T-cell (primary cell): ENCODE results near the gene UBAC2. TPM values are rescaled to one million over a fixed set of nuclear protein-coding genes. Genes with fewer than 3 reads are reported as not detected.

Experiments used
- ATAC-seq, 4 experiments: fragments of 200-7000 bp in 3 of 4; fragments of 150-1000 bp in 1 of 4; cut with Tn5 transposase; replicated peaks in 1 of 4; 1 replicate in 3 of 4; 2 replicates in 1 of 4; pipeline ENCODE4 v1.10.0; 2021; ENCODE audit warnings: moderate library complexity in 3 of 4, mild to moderate bottlenecking in 2 of 4, moderate number of reproducible peaks in 1 of 4
- CTCF ChIA-PET, 2 donors: fragments of 300-600 bp; sonication (Branson Sonifier 250); formaldehyde crosslinking; loops; one replicate each; lab custom pipeline; 2022; ENCODE audit warnings: antibody characterized with exemption in 2 of 2; lab: Charles Lee
- POLR2A ChIA-PET, 2 donors: fragments of 300-600 bp; sonication (Branson Sonifier 250); formaldehyde crosslinking; loops; one replicate each; lab custom pipeline; 2022; ENCODE audit warnings: antibody characterized with exemption in 2 of 2; lab: Charles Lee
- DNase-seq, 35 experiments: peaks; one replicate each; pipeline versions ENCODE4 v3.0.0 to v3.0.0-alpha.2; 2013 to 2023
- H3K27ac ChIP-seq: one replicate; pipeline ENCODE4 v1.5.1; 2013; ENCODE audit warnings: low read length
- H3K27me3 ChIP-seq, 2 experiments: replicated peaks in 1 of 2; 1 replicate in 1 of 2; 2 replicates in 1 of 2; pipeline versions ENCODE4 v1.6.1 to v1.7.0; 2013; ENCODE audit warnings: low read length in 1 of 2, mixed read lengths in 1 of 2; ENCODE audit not compliant: control insufficient read depth in 2 of 2, insufficient read depth in 2 of 2; ENCODE audit errors: extremely low read depth in 1 of 2
- H3K36me3 ChIP-seq, 2 donors: 1 replicate in 1 of 2; 2 replicates in 1 of 2; pipeline versions ENCODE4 v1.6.1 to v1.7.0; 2013; ENCODE audit warnings: low read length in 1 of 2; ENCODE audit not compliant: control insufficient read depth in 2 of 2, insufficient read depth in 1 of 2; ENCODE audit errors: extremely low read depth in 1 of 2
- H3K4me1 ChIP-seq, 2 experiments: 1 replicate in 1 of 2; 2 replicates in 1 of 2; pipeline versions ENCODE4 v1.6.1 to v1.7.0; 2013; ENCODE audit warnings: low read length in 2 of 2, mixed read lengths in 1 of 2; ENCODE audit not compliant: insufficient read depth in 2 of 2, control insufficient read depth in 1 of 2; ENCODE audit errors: extremely low read depth in 1 of 2
- H3K4me3 ChIP-seq, 2 donors: 1 replicate in 1 of 2; 2 replicates in 1 of 2; pipeline versions ENCODE4 v1.5.1 to v1.7.0; 2013; ENCODE audit warnings: mild to moderate bottlenecking in 2 of 2, low read length in 1 of 2, moderate library complexity in 1 of 2; ENCODE audit not compliant: control insufficient read depth in 1 of 2; ENCODE audit errors: extremely low read depth in 1 of 2
- H3K9me3 ChIP-seq: 2 replicates; pipeline ENCODE4 v1.7.0; 2013
- H3K27ac Mint-ChIP-seq, 2 donors: one replicate each; pipeline ENCODE4 v1.8.0; 2020 to 2021; ENCODE audit warnings: mild to moderate bottlenecking in 2 of 2, mixed read lengths in 2 of 2
- H3K27me3 Mint-ChIP-seq, 2 donors: one replicate each; pipeline ENCODE4 v1.8.0; 2021 to 2022; ENCODE audit warnings: mixed read lengths in 2 of 2
- H3K36me3 Mint-ChIP-seq: one replicate; pipeline ENCODE4 v1.8.0; 2021; ENCODE audit warnings: mixed read lengths
- H3K4me1 Mint-ChIP-seq, 3 donors: one replicate each; pipeline ENCODE4 v1.8.0; 2020 to 2022; ENCODE audit warnings: mixed read lengths in 3 of 3, mild to moderate bottlenecking in 1 of 3
- H3K4me3 Mint-ChIP-seq, 3 donors: one replicate each; pipeline ENCODE4 v1.8.0; 2020 to 2022; ENCODE audit warnings: mild to moderate bottlenecking in 3 of 3, mixed read lengths in 3 of 3, moderate library complexity in 3 of 3
- H3K9me3 Mint-ChIP-seq, 3 donors: one replicate each; pipeline ENCODE4 v1.8.0; 2020 to 2022; ENCODE audit warnings: mixed read lengths in 3 of 3
- WGBS: methylation state at CpG from one replicate; pipeline ENCODE4 v1.1.5; 2013; ENCODE audit warnings: missing lambda C conversion rate; ENCODE audit not compliant: insufficient coverage; 5-methylcytosine and 5-hydroxymethylcytosine counted together
- total RNA-seq, 35 experiments: library from RNA in 6 of 35; stranded (reverse) in 6 of 35; fragments of 120-200 nt in 1 of 35; gene quantifications; one replicate each; pipeline versions ENCODE4 v1.2.1 to v1.2.4 and lab custom pipeline; 2013 to 2026

Gene UBAC2
- total RNA-seq, 5 donors from 2014 or later (not counting 1 experiment from before 2014, with no cell fraction given): 83.3 to 99.3 (median 84.9) TPM

- H3K4me1 Mint-ChIP-seq: peaks cover 97 to 100% (median 99%) of the 10 kb centered on the region in 3 donors
- H3K27me3 Mint-ChIP-seq: no peaks in the 10 kb centered on the region
- peak; percentile 1 to 37 (median 6) for ATAC-seq
These were observed 155.3 kb downstream of the UBAC2 start for GRCh38 chr13:99356012-99356261.

GRCh38 chr13:99356262-99357091 lies 155.8 kb downstream of the UBAC2 start:
- Mint-ChIP-seq H3K27me3 (no peaks in the 10 kb centered on the region), H3K36me3 (peaks cover 42% of the 10 kb centered on the region)
- H3K4me3 ChIP-seq: peak overlapping the region in 1 of 2 donors; percentile 28

More at GRCh38 chr13:99356012-99356261, 155.3 kb downstream of the UBAC2 start:
- WGBS: no CpG with 5 or more reads among the region's 1 CpG
- Mint-ChIP-seq H3K9me3 (no peaks in the 10 kb centered on the region), H3K36me3 (peaks cover 39% of the 10 kb centered on the region), H3K4me3 (peak overlapping the region; percentile 64 to 73 (median 65)), H3K27ac (peak overlapping the region; percentile 99)
- POLR2A ChIA-PET: interaction anchor here (0.7 to 2.0 kb wide), 16 partner anchors 11 to 145 kb away, joined by 3 to 13 read pairs (median 5); partner anchors contain the start of genes GPR18 (in 1 of the 2) and GPR183 (in 1 of the 2)
- peaks cover 3 to 27% of the 10 kb centered on the region in 2 donors for H3K36me3 ChIP-seq
- peaks cover 95 to 97% of the 10 kb centered on the region in 2 experiments for H3K4me1 ChIP-seq
- peak in 2 of 35 experiments; percentile 13 to 17 for DNase-seq
- peak overlapping the region in 1 of 2 donors; percentile 28 for H3K4me3 ChIP-seq
- no peaks in the 10 kb centered on the region for H3K27me3 ChIP-seq
- CTCF ChIA-PET: interaction anchor here (1.1 to 1.9 kb wide), 10 partner anchors 10 to 90 kb away, joined by 3 to 15 read pairs (median 5); no protein-coding TSS in a partner anchor
- H3K27ac ChIP-seq: peak overlapping the region; percentile 100
- H3K9me3 ChIP-seq: no peaks in the 10 kb centered on the region

GRCh38 chr13:99357131-99357596 lies 156.5 kb downstream of the UBAC2 start:
- peaks cover 3 to 27% of the 10 kb centered on the region in 2 donors for H3K36me3 ChIP-seq
- no peaks in the 10 kb centered on the region for H3K27me3 Mint-ChIP-seq
- peak overlapping the region; percentile 99 for H3K27ac Mint-ChIP-seq
- 0% methylated on average over 1 of the region's 8 CpGs for WGBS
- H3K4me3 Mint-ChIP-seq: peak overlapping the region; percentile 8 to 73 (median 65)
- H3K4me1 ChIP-seq: peaks cover 91 to 93% of the 10 kb centered on the region in 2 experiments
- H3K36me3 Mint-ChIP-seq: peaks cover 44% of the 10 kb centered on the region
- H3K4me1 Mint-ChIP-seq: peaks cover 97 to 100% (median 97%) of the 10 kb centered on the region in 3 donors
- no peaks in the 10 kb centered on the region for H3K9me3 Mint-ChIP-seq
- ATAC-seq: peak; percentile 15 to 49 (median 38)
- peak in 17 of 35 experiments; percentile 20 to 62 (median 40) for DNase-seq
- H3K27ac ChIP-seq: peak overlapping the region; percentile 100
- no peaks in the 10 kb centered on the region for H3K27me3 ChIP-seq
- POLR2A ChIA-PET: interaction anchor here in 1 of 2 donors (1.0 to 2.0 kb wide), 5 partner anchors 14 to 84 kb away, joined by 3 to 8 read pairs (median 4); no protein-coding TSS in a partner anchor
- H3K9me3 ChIP-seq: no peaks in the 10 kb centered on the region
- H3K4me3 ChIP-seq: no peak overlapping the region
- CTCF ChIA-PET: interaction anchor here in 1 of 2 donors (0.6 to 1.9 kb wide), 4 partner anchors 19 to 91 kb away, joined by 3 to 8 read pairs (median 5); no protein-coding TSS in a partner anchor

More at GRCh38 chr13:99356262-99357091, 155.8 kb downstream of the UBAC2 start:
- ChIA-PET POLR2A (interaction anchor here (0.6 to 2.0 kb wide), 18 partner anchors 10 to 146 kb away, joined by 3 to 13 read pairs (median 4); partner anchors contain the start of genes GPR18 (in 1 of the 2) and GPR183 (in 1 of the 2)), CTCF (interaction anchor here in 1 of 2 donors (1.1 to 1.9 kb wide), 9 partner anchors 10 to 91 kb away, joined by 3 to 15 read pairs (median 4); no protein-coding TSS in a partner anchor)
- Histone ChIP-seq H3K4me1 (peaks cover 92 to 95% of the 10 kb centered on the region in 2 experiments), H3K9me3 (no peaks in the 10 kb centered on the region), H3K27ac (peak overlapping the region; percentile 100), H3K36me3 (peaks cover 3 to 27% of the 10 kb centered on the region in 2 donors), H3K27me3 (no peaks in the 10 kb centered on the region)
- H3K4me1 Mint-ChIP-seq: peaks cover 98 to 100% (median 99%) of the 10 kb centered on the region in 3 donors
- ATAC-seq (peak; percentile 51 to 73 (median 55)), DNase-seq (peak in 32 of 35 experiments; percentile 32 to 93 (median 60))
- no peaks in the 10 kb centered on the region for H3K9me3 Mint-ChIP-seq
- 0% methylated on average over 7 of the region's 10 CpGs for WGBS
- peak overlapping the region; percentile 64 to 73 (median 65) for H3K4me3 Mint-ChIP-seq
- peak overlapping the region; percentile 99 for H3K27ac Mint-ChIP-seq

GRCh38 chr13:99357941-99358340 lies 157.3 kb downstream of the UBAC2 start:
- ChIA-PET POLR2A (interaction anchor here in 1 of 2 donors (0.6 to 1.0 kb wide), 2 partner anchors 17 to 20 kb away, joined by 3 to 11 read pairs; no protein-coding TSS in a partner anchor), CTCF (interaction anchor here in 1 of 2 donors (0.6 kb wide), 1 partner anchor 88 kb away, joined by 3 read pairs; no protein-coding TSS in a partner anchor)
- Histone ChIP-seq H3K9me3 (no peaks in the 10 kb centered on the region), H3K27ac (peak overlapping the region; percentile 100), H3K27me3 (no peaks in the 10 kb centered on the region), H3K36me3 (peaks cover 3 to 27% of the 10 kb centered on the region in 2 donors), H3K4me3 (no peak overlapping the region), H3K4me1 (peaks cover 86 to 92% of the 10 kb centered on the region in 2 experiments)
- Mint-ChIP-seq H3K4me3 (peak overlapping the region; percentile 8 to 73 (median 65)), H3K27ac (peak overlapping the region; percentile 99), H3K36me3 (peaks cover 48% of the 10 kb centered on the region), H3K27me3 (no peaks in the 10 kb centered on the region), H3K4me1 (peaks cover 97 to 100% (median 97%) of the 10 kb centered on the region in 3 donors), H3K9me3 (no peaks in the 10 kb centered on the region)
- DNase-seq (peak in 1 of 35 experiments; percentile 54), ATAC-seq (no peak)
- 58% methylated on average over 4 of the region's 6 CpGs for WGBS

GRCh38 chr13:99359528-99359927 lies 158.9 kb downstream of the UBAC2 start:
- Mint-ChIP-seq H3K36me3 (peaks cover 43% of the 10 kb centered on the region), H3K27ac (peak overlapping the region; percentile 99), H3K9me3 (no peaks in the 10 kb centered on the region), H3K4me1 (peaks cover 94 to 100% (median 96%) of the 10 kb centered on the region in 3 donors), H3K4me3 (peak overlapping the region; percentile 41 to 73 (median 60)), H3K27me3 (no peaks in the 10 kb centered on the region)
- ChIA-PET CTCF (interaction anchor here in 1 of 2 donors (0.7 to 3.1 kb wide), 4 partner anchors 22 to 89 kb away, joined by 3 to 21 read pairs (median 4); no protein-coding TSS in a partner anchor), POLR2A (interaction anchor here (0.6 to 1.8 kb wide), 9 partner anchors 9 to 101 kb away, joined by 3 to 9 read pairs (median 3); partner anchors contain the start of gene GPR18 (in 1 of the 2))
- Histone ChIP-seq H3K9me3 (no peaks in the 10 kb centered on the region), H3K27ac (peak overlapping the region; percentile 100), H3K4me3 (no peak overlapping the region), H3K36me3 (peaks cover 3 to 18% of the 10 kb centered on the region in 2 donors), H3K27me3 (no peaks in the 10 kb centered on the region), H3K4me1 (peaks cover 80 to 84% of the 10 kb centered on the region in 2 experiments)
- 97% methylated on average over 4 of the region's 6 CpGs for WGBS
- ATAC-seq: no peak
- no peak for DNase-seq
